SU-DHL-6 (cell line): ENCODE measurements around the gene PHF13.

Experiments used
- CTCF ChIP-seq: fragments of 200-600 bp; sonication (generic); IDR thresholded peaks from one replicate; pipeline ENCODE4 v1.5.1; 2017; ENCODE audit warnings: antibody characterized with exemption, mild to moderate bottlenecking, low read length, moderate library complexity; ENCODE audit not compliant: insufficient read depth, poor library complexity, severe bottlenecking
- EZH2phosphoT487 ChIP-seq: fragments of 200-600 bp; sonication (generic), shearing (Covaris generic); conservative IDR thresholded peaks from 2 replicates; pipeline ENCODE4 v1.6.1; 2018; ENCODE audit warnings: mild to moderate bottlenecking, antibody characterized with exemption, low read length, moderate library complexity, mixed read lengths

DNA sequence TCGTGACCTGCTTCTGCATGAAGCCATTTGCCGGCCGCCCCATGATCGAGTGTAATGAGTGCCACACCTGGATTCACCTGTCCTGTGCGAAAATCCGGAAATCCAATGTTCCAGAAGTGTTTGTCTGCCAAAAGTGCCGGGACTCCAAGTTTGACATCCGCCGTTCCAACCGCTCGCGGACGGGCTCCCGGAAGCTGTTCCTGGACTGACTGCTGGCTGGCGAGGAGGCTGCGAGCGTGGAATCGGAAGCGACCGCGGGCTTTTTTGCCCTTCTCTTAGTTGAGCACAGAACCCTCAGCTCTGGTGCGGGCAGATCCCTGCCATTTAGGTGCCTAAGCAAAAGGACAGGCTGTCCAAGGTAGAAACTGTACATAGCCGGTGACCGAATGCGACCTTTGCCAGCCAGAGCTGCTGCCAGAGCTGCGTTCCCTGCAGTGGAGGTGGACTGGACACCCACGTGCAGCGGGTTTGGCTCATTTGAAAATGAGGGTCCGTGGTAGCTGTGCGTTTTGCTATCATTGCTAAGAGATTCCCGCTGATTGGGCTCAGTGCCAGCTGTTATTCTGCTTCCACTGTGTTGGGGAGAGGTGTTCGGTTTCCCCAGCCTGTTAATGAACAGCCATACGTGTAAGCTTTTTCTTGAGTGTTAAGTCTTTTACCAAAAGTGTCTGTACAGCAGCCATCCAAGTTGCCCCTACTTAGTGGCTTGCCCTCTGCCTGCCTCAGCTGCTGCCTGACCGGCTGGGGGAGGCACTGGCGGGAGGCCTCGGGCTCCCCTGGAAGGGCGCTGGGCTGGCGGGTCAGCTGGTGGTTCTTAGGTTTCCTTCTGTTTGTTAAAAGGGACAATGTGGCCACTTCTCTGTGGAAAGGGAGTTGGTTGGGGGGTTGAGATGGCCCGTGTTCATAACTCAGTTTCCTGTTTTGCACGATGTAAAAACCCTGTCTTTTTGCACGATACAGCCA is 8.2 kb downstream of the PHF13 start:
- TF ChIP-seq CTCF, result no peak
- no peak for TF ChIP-seq EZH2phosphoT487
